ENCODE data around the gene SRXN1. TPM values are rescaled to one million over a fixed set of nuclear protein-coding genes. Genes with fewer than 3 reads are reported as not detected.

Gene SRXN1
- total and polyA plus RNA-seq, 2 donors from 2014 or later, result 17.4 to 51.1 TPM

DNA sequence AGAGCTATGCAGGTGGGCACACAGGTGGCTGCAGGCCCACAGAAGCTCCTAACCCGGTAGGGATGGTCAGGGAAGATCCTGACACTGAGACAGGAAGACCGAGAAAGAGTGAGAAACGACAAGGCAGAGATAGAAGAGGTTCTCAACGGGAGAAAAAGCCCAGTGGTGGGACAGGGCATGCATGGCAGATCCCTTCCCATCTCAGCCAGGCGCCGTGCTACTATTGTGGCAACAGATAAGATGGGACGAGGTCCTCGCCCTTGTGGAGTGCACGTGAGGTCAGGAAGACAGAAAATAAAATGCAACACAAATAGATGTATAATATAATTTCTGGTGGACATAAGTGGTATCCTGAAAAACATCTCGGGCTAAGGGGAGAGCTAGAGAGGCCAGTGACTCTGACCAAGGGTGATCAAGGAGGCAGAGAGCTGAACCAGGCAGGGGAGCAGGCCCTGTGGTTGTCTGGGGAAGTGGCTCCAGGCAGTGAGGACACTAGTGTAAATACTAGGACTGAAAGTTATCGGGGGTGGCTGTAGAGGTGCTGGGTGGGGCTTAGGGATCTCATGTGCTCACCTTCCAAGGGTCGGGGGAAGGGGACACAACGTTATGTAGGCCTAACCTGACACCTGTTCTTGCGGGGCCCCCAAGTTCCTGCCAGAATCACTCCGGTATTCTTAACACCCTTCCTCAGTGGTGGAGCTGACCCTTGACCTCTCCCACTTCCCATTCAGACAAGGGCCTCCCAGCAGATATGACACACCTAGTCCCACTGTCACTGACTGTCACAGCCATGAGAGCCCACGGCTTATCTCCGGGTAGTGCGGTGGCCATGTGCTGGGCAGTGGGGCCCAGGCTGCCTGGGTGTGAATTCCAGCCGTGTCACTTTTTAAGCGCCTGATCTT, 1.0 kb downstream of the SRXN1 start:
- no peak for FAIRE-seq
- Histone ChIP-seq H3K36me3 (ENCODE audit: control insufficient read depth in 2 of 3, insufficient read depth in 3 of 3, low read length in 3 of 3) (peaks cover 0 to 16% (median 13%) of the 10 kb centered on the region in 3 donors), H3K9me3 (ENCODE audit: control insufficient read depth in 2 of 3, insufficient read depth in 1 of 3, low read length in 3 of 3) (no peaks in the 10 kb centered on the region), H3K27ac (ENCODE audit: low read depth in 2 of 2, low read length in 2 of 2) (peak overlapping the region in 1 of 2 donors; percentile 70), H3K4me1 (ENCODE audit: control insufficient read depth in 2 of 3, insufficient read depth in 2 of 3, low read depth in 1 of 3, low read length in 3 of 3) (peaks cover 0 to 15% (median 6%) of the 10 kb centered on the region in 3 donors), H3K9ac (ENCODE audit: low read length in 3 of 3) (peak overlapping the region in 2 of 3 donors; percentile 57 to 81), H3K4me3 (ENCODE audit: low read length in 3 of 3) (peak overlapping the region; percentile 28 to 92 (median 68)), H3K27me3 (ENCODE audit: control insufficient read depth, insufficient read depth, low read length) (no peaks in the 10 kb centered on the region)
- intact Hi-C loops (cut with DNase I), result no loop called here
- TF ChIP-seq CTCF (IDR thresholded peaks at IDR 0.05; ENCODE audit: borderline replicate concordance, extremely low read depth, insufficient read depth), result no peak
- DNase-seq, result peak in 1 of 5 donors; percentile 54

DNA sequence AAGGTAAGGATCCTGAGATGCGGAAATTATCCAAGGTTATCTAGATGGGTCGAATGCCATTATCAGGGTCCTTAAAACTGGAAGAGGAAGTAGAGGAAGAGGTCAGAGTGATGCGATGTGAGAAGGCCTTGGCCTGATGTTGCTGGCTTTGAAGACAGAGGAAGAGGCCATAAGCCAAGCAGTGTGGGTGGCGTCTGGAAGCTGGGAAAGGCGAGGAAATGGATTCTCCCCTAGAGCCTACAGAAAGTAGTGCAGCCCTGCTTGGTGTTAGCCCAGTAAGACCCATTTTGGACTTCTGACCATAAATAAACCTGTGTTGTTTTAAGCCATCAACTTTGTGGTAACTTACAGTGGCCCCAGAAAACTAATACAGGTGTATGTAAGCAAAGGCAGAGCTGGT, 2.0 kb downstream of the SRXN1 start:
- Histone ChIP-seq H3K27ac (ENCODE audit: low read depth in 2 of 2, low read length in 2 of 2) (no peak overlapping the region), H3K27me3 (ENCODE audit: control insufficient read depth, insufficient read depth, low read length) (no peaks in the 10 kb centered on the region), H3K9me3 (ENCODE audit: control insufficient read depth in 2 of 3, insufficient read depth in 1 of 3, low read length in 3 of 3) (no peaks in the 10 kb centered on the region), H3K4me1 (ENCODE audit: control insufficient read depth in 2 of 3, insufficient read depth in 2 of 3, low read depth in 1 of 3, low read length in 3 of 3) (peaks cover 0 to 16% (median 6%) of the 10 kb centered on the region in 3 donors), H3K36me3 (ENCODE audit: control insufficient read depth in 2 of 3, insufficient read depth in 3 of 3, low read length in 3 of 3) (peaks cover 0 to 16% (median 13%) of the 10 kb centered on the region in 3 donors), H3K4me3 (ENCODE audit: low read length in 3 of 3) (no peak overlapping the region), H3K9ac (ENCODE audit: low read length in 3 of 3) (no peak overlapping the region)
- TF ChIP-seq CTCF (IDR thresholded peaks at IDR 0.05; ENCODE audit: borderline replicate concordance, extremely low read depth, insufficient read depth), result no peak
- no peak for FAIRE-seq
- no peak for DNase-seq
- intact Hi-C loops (cut with DNase I), result no loop called here

- H3K27ac ChIP-seq (ENCODE audit: low read depth in 2 of 2, low read length in 2 of 2), result no peak overlapping the region
- no peak overlapping the region for H3K9ac ChIP-seq (ENCODE audit: low read length in 3 of 3)
- peaks cover 0 to 20% (median 10%) of the 10 kb centered on the region in 3 donors for H3K4me1 ChIP-seq (ENCODE audit: control insufficient read depth in 2 of 3, insufficient read depth in 2 of 3, low read depth in 1 of 3, low read length in 3 of 3)
- FAIRE-seq (no peak), DNase-seq (peak in 1 of 5 donors; percentile 32)
- no peaks in the 10 kb centered on the region for H3K9me3 ChIP-seq (ENCODE audit: control insufficient read depth in 2 of 3, insufficient read depth in 1 of 3, low read length in 3 of 3)
- H3K27me3 ChIP-seq (ENCODE audit: control insufficient read depth, insufficient read depth, low read length), result no peaks in the 10 kb centered on the region
- intact Hi-C loops (cut with DNase I), result no loop called here
- H3K4me3 ChIP-seq (ENCODE audit: low read length in 3 of 3), result no peak overlapping the region
- peaks cover 0 to 16% (median 13%) of the 10 kb centered on the region in 3 donors for H3K36me3 ChIP-seq (ENCODE audit: control insufficient read depth in 2 of 3, insufficient read depth in 3 of 3, low read length in 3 of 3)
- no peak for TF ChIP-seq CTCF (IDR thresholded peaks at IDR 0.05; ENCODE audit: borderline replicate concordance, extremely low read depth, insufficient read depth)
Measured at GRCh38 chr20:650281-650680, 2.7 kb downstream of the SRXN1 start.
